Cardiac septum (tissue), 1 donor: ENCODE results near the gene CARHSP1. TPM values are rescaled to one million over a fixed set of nuclear protein-coding genes. Genes with fewer than 3 reads are reported as not detected.

ENCODE experiments used
- DNase-seq: peaks from one replicate; pipeline ENCODE4 v3.0.0-alpha.2; 2020; ENCODE audit warnings: low spot score
- intact Hi-C: fragments of 100-400 bp; cut with DNase I; formaldehyde crosslinking; loops from one replicate; pipeline ENCODE4 v1.14.0; 2022
- total RNA-seq: library from RNA; stranded (reverse); fragmentation: NEBNext Ultra II Directional; extraction: Animal tissue kit (Norgen Biotek cat#: 25700); gene quantifications from one replicate; pipeline ENCODE4 v1.2.1, GENCODE V29; 2021
- donor health status: DM: no; HTN: no; CAD: no.

The CARHSP1 gene
- total RNA-seq, 1 donor from 2014 or later, result 21.6 TPM

DNA sequence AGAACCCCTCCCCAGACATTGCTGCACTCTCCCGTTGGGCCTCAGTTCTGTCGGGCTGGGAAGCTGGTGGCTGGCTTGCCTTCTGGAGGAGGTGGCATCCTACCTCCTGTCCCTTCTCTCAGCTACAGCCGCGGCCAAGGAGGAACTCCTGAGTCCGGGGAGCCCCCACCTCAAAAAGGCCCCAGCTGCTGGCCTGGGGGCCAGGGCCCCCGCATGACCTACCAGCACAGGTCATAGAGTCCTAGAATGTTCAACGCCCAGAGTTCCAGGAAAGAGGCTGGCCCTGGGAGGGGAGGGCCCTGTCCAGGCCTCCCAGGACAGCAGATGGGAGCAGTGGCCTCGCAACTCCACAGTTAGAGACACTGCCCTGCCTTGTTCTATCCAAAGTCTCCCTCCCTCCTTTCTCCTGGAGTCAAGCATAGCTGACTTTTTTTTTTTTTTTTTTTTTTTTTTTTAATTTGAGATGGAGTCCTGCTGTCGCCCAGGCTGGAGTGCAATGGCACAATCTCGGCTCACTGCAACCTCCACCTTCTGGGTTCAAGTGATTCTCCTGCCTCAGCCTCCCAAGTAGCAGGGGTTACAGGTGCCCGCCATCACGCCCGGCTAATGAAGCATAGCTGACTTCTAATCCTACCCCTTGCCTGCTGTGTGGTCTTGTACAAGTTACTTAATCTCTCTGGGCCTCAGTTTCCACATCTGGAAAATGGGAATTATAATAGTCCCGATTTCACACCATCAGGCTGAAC is 7.1 kb downstream of the CARHSP1 start:
- no peak for DNase-seq
- intact Hi-C loops, result no loop called here

- no peak for DNase-seq
- intact Hi-C loops, result no loop called here
Observed at GRCh38 chr16:8859913-8860881, 8.6 kb downstream of the CARHSP1 start.

GRCh38 chr16:8858994-8859912 is 9.6 kb downstream of the CARHSP1 start:
- no peak for DNase-seq
- intact Hi-C loops, result no loop called here

- DNase-seq, result no peak
- intact Hi-C loops, result no loop called here
Observed at GRCh38 chr16:8855972-8856371, 12.8 kb downstream of the CARHSP1 start.

GRCh38 chr16:8855051-8855786 is 13.6 kb downstream of the CARHSP1 start:
- intact Hi-C loops, result no loop called here
- DNase-seq, result no peak

GRCh38 chr16:8854298-8854948 is 14.4 kb downstream of the CARHSP1 start:
- no peak for DNase-seq
- intact Hi-C loops, result no loop called here

- no peak for DNase-seq
- intact Hi-C loops, result no loop called here
Observed at GRCh38 chr16:8853611-8854010, 15.2 kb downstream of the CARHSP1 start.

DNA sequence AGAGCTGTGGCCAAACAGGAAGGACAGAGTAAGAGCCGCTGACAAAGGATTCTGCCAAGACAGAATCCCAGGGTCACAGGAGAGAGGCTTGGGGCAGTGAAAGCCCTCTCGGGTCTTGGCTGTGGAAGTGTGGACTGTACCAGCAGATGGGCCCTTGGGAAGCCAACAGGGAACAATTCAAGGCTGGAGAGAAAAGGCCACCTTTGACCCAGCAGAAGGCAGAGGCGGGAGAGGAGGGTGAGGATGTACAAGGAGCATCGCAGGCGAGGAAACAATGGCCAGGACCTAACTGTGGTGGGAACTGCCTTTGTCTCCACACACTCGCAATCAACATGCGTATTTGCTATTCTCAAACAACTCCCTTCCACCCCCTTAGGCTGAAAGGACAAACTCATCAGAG is 15.7 kb downstream of the CARHSP1 start:
- intact Hi-C loops, result no loop called here
- no peak for DNase-seq

- intact Hi-C loops, result no loop called here
- no peak for DNase-seq
Observed at GRCh38 chr16:8852534-8852933, 16.3 kb downstream of the CARHSP1 start.

DNA sequence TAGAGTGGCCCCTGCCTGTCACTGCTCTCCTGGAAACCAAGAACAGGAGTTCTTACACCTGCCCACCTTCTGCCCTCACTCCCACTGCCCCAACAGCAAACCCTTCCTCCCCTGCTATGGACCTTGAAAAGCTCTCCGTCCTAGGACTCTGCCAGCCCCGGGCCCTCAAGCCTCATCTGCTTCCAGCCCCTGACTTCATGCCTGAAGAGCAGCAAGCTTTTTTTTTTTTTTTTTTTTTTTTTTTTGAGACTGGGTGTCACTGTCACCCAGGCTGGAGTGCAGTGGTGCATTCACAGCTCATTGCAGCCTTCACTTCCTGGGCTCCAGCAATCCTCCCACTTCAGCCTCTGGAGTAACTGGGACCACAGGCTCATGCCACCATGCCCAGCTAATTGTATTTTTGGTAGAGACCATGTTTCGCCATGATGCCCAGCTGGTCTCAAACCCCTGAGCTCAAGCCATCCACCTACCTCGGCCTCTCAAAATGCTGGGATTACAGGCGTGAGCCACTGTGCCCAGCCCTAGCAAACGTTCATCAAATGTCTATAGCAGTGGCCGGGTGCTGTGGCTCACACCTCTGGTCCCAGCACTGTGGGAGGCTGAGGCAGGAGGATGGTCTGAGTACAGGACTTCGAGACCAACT is 16.9 kb downstream of the CARHSP1 start:
- DNase-seq, result no peak
- intact Hi-C loops, result no loop called here

GRCh38 chr16:8850279-8850885 is 18.4 kb downstream of the CARHSP1 start:
- intact Hi-C loops, result no loop called here
- DNase-seq, result peak; percentile 89

DNA sequence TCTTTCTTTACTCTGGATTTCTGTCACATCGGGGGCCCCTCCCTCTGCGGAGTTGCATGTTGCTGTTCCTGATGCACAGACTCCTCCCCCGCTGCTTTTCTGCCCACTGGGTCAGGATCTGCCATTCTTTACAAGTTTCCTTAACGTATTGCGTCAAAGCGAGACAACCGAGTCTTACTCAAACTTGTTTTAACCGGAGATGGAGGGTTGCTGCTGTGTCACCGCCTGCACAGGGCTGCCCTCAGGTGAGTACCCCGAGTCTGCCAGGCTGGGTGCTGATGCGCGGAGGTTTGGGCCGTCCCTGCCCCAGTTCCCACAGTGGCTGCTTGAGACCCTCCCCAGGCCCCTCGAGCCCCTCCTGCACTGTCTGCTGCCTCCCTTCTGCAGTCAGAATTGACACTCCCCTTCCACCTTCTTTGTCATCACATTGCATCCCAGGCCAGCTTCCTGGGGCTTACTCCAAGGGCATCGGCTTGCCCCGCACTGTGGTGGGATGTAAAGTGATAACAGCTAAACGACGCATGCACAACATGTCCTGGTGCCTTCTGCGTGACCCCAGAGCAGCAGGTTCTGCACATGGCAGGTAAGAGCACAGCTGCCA is 19.3 kb downstream of the CARHSP1 start:
- peak; percentile 54 for DNase-seq
- intact Hi-C loops, result no loop called here

- peak; percentile 27 for DNase-seq
Observed at GRCh38 chr16:8848939-8849391, 19.8 kb downstream of the CARHSP1 start.

DNA sequence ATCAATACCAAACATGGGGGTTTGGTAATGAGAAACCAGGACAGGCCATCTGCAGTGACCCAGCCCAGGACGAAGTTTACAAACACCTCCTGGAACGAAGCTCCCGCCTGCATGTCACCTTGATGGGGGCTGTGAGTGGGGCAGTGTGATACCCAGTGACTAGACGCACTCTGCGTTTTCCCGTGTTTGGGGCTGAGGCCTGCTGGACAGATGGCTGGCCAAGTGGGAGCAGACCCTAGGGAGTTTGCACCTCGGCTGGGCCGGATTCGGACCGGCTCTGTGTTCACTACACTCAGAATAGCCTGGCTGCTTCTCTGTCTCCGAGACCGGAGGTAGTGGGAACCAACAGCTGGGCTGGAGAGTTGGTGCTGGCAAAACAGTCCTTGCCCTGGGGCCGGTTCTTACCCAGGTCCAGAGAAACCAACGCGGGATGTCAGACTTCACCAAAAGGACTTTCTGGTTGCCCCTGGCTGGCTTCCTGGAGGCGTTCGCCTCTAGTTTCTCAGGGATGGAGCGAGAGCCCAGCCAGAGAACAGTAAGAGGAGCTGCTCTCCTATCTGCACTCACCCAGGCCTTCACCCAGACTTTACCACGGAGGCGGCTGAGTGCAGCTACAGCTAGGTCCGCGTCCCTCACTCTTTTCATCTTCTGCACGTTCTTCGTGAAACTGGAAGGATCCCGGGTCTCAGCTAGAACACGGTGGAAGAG is 20.4 kb downstream of the CARHSP1 start:
- intact Hi-C loops, result no loop called here
- DNase-seq, result peak; percentile 51

More at GRCh38 chr16:8848939-8849391, 19.8 kb downstream of the CARHSP1 start:
- intact Hi-C loops, result no loop called here

DNA sequence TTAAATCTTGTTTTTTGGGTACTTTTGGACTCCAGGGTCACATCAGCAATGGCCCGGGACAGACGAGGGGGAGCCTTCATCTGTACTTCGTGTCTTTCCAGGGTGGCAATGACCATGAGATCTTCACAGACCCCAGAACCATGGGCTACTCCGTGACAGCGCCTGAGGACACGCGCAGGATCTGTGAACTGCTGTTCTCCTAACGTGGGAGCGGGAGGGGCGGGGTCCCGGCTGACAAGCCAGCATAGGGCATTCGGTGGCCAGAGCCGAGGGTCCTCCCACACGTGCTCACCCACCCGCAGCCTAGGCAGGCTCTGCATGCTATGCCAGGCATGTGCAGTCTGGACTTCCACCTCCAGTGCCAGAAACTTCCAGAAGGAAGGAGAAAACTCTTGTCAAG is 21.2 kb downstream of the CARHSP1 start:
- intact Hi-C loops, result no loop called here
- DNase-seq, result peak; percentile 71

GRCh38 chr16:8847145-8847544 is 21.7 kb downstream of the CARHSP1 start:
- DNase-seq, result peak; percentile 55
- intact Hi-C loops, result no loop called here
